ENCODE data around the gene SLC25A26. TPM values are rescaled to one million over a fixed set of nuclear protein-coding genes. Genes with fewer than 3 reads are reported as not detected.
"Not testable (repeated sequence)": the region's sequence is repeated elsewhere in the genome, so short reads cannot be mapped to it uniquely, and the experiment has no call there.

Gene SLC25A26
- total RNA-seq, 2 donors from 2014 or later, result 8.6 to 9.2 TPM

DNA sequence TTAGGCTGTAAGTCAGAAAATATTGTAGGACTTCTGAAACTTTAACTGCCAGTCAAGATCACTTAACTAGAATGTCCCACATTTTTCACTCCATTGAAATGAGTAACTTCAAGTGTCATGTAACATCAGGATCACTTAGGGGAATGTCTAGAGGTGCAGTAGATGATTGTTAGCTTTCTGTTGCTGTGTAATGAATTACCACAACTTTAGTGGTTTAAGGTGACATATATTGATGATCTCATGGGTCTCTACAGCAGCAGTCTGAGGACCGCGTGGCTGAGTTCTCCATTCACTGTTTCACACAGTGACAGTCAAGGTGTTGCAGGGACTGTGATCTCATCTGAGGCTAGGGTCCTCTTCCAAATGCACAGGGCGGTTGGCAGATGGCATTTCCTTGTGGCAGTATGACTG lies 82.7 kb downstream of the SLC25A26 start:
- Histone ChIP-seq H3K36me3 (replicated peaks in 1 of 2; ENCODE audit: insufficient read depth in 1 of 2, low read depth in 2 of 2) (no peaks in the 10 kb centered on the region), H3K4me3 (no peak overlapping the region), H3K27ac (peak overlapping the region in 1 of 4 donors; percentile 45), H3K9me3 (no peaks in the 10 kb centered on the region), H3K4me1 (peaks cover 26% of the 10 kb centered on the region), H3K27me3 (no peaks in the 10 kb centered on the region)
- intact Hi-C loops (cut with DNase I), result no loop called here
- DNase-seq (no peak), ATAC-seq (no peak)
- TF ChIP-seq POLR2A (IDR thresholded peaks at IDR 0.05) (no peak), CTCF (IDR thresholded peaks at IDR 0.05) (no peak)
- WGBS, 2 donors, result 88 to 100% methylated on average over 3 of the region's 3 CpGs

GRCh38 chr3:66304293-66304692 lies 83.5 kb downstream of the SLC25A26 start:
- Histone ChIP-seq H3K36me3 (replicated peaks in 1 of 2; ENCODE audit: insufficient read depth in 1 of 2, low read depth in 2 of 2) (no peaks in the 10 kb centered on the region), H3K9me3 (no peaks in the 10 kb centered on the region), H3K27me3 (no peaks in the 10 kb centered on the region), H3K4me1 (peaks cover 19% of the 10 kb centered on the region), H3K27ac (no peak overlapping the region), H3K4me3 (no peak overlapping the region)
- intact Hi-C loops (cut with DNase I), result no loop called here
- no peak for TF ChIP-seq CTCF (IDR thresholded peaks at IDR 0.05)
- no peak for TF ChIP-seq POLR2A (IDR thresholded peaks at IDR 0.05)
- ATAC-seq (no peak), DNase-seq (no peak)
- WGBS, 2 donors, result 84 to 89% methylated on average over 3 of the region's 3 CpGs

DNA sequence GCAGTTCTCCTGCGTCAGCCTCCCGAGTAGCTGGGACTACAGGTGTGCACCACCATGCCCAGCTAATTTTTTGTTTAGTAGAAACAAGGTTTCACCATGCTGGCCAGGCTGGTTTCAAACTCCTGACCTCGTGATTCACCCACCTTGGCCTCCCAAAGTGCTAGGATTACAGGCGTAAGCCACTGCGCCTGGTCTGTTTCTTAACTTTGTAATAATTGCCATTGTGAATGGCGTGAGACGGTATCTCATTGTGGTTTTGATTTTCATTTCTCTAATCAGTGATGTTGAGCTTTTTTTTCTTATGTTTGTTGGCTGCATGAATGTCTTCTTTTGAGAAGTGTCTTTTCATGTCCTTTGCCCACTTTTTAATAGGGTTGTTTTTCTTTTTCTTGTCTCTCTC lies 85.3 kb downstream of the SLC25A26 start:
- H3K4me3 ChIP-seq; H3K27me3 ChIP-seq; ATAC-seq; H3K4me1 ChIP-seq; DNase-seq; intact Hi-C loops (cut with DNase I); H3K36me3 ChIP-seq (replicated peaks in 1 of 2; ENCODE audit: insufficient read depth in 1 of 2, low read depth in 2 of 2); H3K9me3 ChIP-seq; H3K27ac ChIP-seq: not testable (repeated sequence)
- 93 to 99% methylated on average over 7 of the region's 7 CpGs for WGBS, 2 donors

- ATAC-seq; H3K27me3 ChIP-seq; H3K9me3 ChIP-seq; H3K36me3 ChIP-seq (replicated peaks in 1 of 2; ENCODE audit: insufficient read depth in 1 of 2, low read depth in 2 of 2); H3K4me3 ChIP-seq; H3K4me1 ChIP-seq; intact Hi-C loops (cut with DNase I); DNase-seq; H3K27ac ChIP-seq: not testable (repeated sequence)
- WGBS, 2 donors, result 71 to 79% methylated on average over 4 of the region's 4 CpGs
Observed at GRCh38 chr3:66306991-66307390, 86.2 kb downstream of the SLC25A26 start.

DNA sequence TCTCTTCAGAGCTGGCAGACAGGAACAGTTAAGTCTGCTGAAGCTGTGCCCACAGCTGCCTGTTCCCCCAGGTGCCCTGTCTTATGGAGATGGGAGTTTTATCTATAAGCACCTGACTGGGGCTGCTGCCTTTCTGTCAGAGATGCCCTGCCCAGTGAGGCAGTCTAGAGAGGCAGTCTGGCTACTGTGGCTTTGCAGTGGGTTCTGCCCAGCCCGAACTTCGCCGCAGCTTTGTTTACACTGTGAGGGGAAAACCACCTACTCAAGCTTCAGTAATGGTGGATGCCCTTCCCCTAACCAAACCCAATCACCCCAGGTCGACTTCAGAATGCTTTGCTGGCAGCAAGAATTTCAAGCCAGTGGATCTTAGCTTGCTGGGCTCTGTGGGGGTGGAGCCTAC lies 91.2 kb downstream of the SLC25A26 start:
- no peak overlapping the region for H3K4me3 ChIP-seq
- no peak for ATAC-seq
- H3K9me3 ChIP-seq, result no peaks in the 10 kb centered on the region
- no peaks in the 10 kb centered on the region for H3K27me3 ChIP-seq
- H3K36me3 ChIP-seq (replicated peaks in 1 of 2; ENCODE audit: insufficient read depth in 1 of 2, low read depth in 2 of 2), result no peaks in the 10 kb centered on the region
- no peaks in the 10 kb centered on the region for H3K4me1 ChIP-seq
- no peak for DNase-seq
- TF ChIP-seq CTCF (IDR thresholded peaks at IDR 0.05) (no peak), POLR2A (IDR thresholded peaks at IDR 0.05) (no peak)
- WGBS, 2 donors, result 81 to 97% methylated on average over 4 of the region's 4 CpGs
- no peak overlapping the region for H3K27ac ChIP-seq
- intact Hi-C loops (cut with DNase I), result no loop called here

GRCh38 chr3:66314455-66314854 lies 93.7 kb downstream of the SLC25A26 start:
- ATAC-seq, result no peak
- no peak for DNase-seq
- Histone ChIP-seq H3K36me3 (replicated peaks in 1 of 2; ENCODE audit: insufficient read depth in 1 of 2, low read depth in 2 of 2) (no peaks in the 10 kb centered on the region), H3K4me3 (no peak overlapping the region), H3K9me3 (no peaks in the 10 kb centered on the region), H3K4me1 (no peaks in the 10 kb centered on the region), H3K27ac (no peak overlapping the region), H3K27me3 (no peaks in the 10 kb centered on the region)
- TF ChIP-seq CTCF (IDR thresholded peaks at IDR 0.05), result no peak
- 77 to 87% methylated on average over 6 of the region's 6 CpGs for WGBS, 2 donors
- intact Hi-C loops (cut with DNase I), result no loop called here

Measured in body of pancreas (tissue), 4 donors.